NCI-H774 (cell line): ENCODE results near the gene LARP1.
"Not testable (repeated sequence)": the region's sequence is repeated elsewhere in the genome, so short reads cannot be mapped to it uniquely, and the experiment has no call there.

Source experiments
- DNase-seq: peaks from one replicate; lab custom pipeline; 2025; lab: John Stamatoyannopoulos, UW

Gene LARP1

DNA sequence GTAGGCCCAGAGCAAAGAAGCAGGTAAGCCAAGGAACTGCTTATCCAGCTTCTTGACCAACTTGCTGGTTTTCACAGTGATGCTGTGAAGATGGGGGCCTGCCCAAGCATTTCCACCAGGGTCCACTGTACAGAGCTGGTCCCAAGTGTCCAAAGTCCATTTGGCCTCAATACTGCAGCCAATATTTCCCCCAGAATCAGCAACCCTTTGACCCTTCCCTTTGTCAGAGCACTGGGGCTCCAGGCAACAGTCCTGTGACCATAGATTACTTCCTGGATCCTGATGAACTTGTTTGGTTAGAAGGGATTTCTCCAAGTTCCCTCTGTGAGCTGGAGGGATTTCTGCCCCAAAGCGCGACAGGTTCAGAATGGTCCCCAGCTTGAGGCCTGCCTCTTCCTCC is 68.9 kb downstream of the LARP1 start:
- no peak for DNase-seq

DNA sequence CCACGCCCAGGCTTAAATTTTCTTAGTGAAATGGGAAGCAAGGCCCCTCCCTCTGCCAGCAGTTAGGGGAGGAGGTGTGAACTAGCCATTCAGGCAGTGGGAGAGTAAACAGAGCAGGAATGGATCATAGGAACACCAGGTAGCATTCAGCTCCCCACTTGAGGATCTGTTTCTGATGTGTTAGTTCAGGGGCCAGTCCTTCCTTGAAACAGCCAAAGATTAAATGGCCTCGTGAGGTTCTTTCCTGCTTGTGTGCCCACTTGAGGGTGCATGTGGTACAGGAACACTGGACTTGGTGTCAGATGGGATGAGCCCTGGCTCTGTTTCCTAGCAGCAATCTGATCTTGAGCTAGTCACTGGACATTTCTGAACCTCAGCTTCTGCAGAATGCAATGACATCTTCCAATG is 74.0 kb downstream of the LARP1 start:
- peak; percentile 9 for DNase-seq

DNA sequence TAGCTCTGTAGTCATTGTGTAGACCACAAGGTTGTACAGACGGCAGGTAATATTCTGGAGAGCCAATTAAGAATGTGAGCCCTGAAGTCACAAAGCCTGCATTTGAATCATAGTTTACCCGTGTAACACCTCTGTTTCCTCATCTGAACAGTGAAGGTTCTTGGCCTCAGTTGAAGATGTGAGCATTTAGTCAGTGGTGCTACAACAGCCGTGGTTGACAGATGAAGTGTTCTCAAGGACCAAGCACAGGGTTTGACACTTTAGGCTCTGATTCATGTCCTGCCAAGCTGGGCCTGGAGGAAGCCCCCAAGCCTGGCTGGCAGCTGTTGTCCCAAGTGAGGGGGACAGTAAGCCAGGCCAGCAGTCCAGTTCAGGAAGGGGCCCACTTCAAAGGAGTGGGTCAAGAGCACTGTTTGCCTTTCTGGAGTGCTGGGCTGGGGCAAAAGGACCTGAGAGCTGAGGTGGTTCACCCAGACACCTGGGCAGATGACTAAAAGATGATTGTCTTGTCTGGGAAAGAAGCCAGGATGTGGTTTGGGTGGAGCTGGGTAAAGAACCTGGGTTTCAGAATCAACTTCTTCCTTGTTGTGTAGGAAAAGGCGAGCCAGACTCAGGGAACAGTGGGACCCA is 74.5 kb downstream of the LARP1 start:
- no peak for DNase-seq

DNA sequence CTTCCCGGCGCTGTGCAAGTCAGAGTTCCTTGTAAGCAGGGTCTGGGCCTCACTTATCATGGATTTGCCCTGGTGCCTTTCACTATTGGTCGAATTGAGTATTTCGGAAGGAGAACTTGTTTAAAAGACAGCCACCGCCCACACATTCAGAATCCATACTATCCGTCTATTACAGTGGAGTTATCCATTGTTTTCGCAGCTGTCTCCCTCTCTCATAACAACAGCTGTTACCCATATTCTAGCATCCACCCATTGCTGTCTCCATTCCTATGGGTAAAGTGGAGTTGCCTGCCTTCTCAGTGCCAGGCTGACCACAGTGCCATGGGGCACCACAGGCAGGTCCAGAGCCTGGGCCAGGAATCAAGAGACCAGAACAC is 75.0 kb downstream of the LARP1 start:
- DNase-seq = no peak

DNA sequence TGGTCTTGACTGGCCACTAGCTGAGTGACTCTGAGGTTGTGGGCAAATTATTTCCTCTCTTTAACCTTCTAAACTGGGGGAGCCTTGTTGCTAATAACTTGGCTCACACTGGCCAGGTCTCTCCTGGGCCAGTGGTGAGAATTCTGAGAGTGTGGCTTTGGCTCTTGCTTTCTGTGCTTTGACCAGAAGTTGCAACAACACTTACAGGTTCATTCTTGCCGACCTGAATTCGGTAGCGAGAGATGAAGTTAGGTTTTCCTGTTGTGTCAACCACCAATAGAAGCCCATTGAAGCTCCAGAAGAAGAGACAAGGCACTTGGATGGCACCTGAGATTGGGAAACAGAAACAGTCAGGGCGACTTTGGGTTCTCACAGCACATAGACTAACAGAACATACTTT is 75.4 kb downstream of the LARP1 start:
- no peak for DNase-seq

DNA sequence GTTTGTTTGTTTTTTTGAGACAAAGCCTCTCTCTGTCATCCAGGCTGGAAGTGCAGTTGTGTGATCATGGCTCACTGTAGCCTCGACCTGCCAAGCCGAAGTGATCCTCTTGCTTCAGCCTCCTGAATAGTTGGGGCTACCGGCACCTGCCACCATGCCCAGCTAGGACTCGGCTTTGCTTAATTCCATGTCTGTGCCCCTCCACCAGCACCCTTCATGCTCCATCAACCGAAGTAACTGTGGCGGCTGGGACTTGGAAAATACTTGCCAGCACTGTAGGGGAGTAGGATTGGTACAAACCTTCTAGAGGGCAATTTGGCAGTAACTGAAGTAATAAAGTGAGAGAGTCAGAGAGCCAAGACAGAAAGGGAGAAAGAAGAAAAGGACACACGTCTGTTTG is 76.3 kb downstream of the LARP1 start:
- DNase-seq = no peak

DNA sequence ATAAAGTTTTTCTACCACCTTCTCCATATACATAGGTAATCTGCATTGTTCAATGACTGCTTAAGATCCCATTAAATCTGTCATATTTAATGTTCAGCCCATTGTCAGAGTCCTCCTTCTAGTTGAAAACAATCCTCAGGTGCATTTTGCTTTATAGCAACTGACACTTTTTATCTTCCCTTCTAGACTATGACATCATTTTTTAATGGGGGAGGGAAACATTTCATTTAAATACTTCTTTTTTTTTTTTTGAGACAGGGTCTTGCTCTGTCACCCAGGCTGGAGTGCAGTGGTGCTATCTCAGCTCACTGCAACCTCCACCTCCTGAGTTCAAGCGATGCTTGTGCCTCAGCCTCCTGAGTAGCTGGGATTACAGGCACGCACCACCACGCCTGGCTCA is 77.6 kb downstream of the LARP1 start:
- not testable (repeated sequence) for DNase-seq

DNA sequence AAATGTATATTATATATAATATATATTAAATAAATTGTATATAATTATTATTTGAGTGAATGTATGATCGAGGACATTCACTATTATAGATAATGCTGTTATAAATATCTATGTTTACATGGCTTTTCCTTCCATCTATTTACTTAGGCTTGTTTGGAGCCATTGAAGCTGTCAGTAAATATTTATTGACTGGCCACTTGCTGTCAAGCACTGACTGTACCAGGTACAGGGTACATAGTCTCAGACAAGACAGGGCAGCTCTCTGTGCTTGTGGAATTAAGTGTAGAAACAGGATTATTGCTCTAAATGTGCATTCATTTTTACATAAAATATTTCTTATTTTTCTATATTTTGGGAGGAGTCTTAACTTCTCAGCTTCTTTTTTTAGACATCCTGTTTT is 78.9 kb downstream of the LARP1 start:
- peak; percentile 12 for DNase-seq

DNA sequence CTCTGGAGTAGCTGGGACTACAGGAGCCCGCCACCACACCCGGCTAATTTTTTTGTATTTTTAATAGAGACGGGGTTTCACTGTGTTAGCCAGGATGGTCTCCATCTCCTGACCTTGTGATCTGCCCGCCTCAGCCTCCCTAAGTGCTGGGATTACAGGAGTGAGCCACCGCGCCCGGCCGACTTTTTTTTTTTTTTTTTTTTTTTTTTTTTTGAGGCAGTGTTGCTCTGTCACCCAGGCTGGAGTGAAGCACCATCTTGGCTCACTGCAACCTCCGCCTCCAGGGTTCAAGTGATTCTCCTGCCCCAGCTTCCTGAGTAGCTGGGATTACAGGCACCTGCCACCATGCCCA is 80.5 kb downstream of the LARP1 start:
- not testable (repeated sequence) for DNase-seq

DNA sequence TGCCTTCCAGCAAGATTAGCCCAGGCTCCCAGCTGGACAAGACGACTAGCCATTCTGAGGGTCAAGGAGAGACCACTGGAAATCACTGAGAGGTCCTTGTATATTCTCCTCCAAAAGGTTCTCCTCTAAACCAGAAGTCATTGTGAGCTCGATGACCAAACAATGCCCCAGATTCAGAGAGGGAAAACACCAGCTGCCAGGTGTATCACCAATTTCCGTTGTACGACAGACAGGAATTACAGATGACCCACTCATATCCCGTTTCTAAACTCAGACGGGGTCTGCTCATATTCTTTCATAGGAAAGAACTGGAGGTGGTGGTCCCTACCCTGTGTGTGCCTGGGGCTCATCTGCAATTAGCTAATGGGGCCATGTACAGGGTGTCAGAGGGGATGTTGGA is 81.0 kb downstream of the LARP1 start:
- DNase-seq = peak; percentile 56

DNA sequence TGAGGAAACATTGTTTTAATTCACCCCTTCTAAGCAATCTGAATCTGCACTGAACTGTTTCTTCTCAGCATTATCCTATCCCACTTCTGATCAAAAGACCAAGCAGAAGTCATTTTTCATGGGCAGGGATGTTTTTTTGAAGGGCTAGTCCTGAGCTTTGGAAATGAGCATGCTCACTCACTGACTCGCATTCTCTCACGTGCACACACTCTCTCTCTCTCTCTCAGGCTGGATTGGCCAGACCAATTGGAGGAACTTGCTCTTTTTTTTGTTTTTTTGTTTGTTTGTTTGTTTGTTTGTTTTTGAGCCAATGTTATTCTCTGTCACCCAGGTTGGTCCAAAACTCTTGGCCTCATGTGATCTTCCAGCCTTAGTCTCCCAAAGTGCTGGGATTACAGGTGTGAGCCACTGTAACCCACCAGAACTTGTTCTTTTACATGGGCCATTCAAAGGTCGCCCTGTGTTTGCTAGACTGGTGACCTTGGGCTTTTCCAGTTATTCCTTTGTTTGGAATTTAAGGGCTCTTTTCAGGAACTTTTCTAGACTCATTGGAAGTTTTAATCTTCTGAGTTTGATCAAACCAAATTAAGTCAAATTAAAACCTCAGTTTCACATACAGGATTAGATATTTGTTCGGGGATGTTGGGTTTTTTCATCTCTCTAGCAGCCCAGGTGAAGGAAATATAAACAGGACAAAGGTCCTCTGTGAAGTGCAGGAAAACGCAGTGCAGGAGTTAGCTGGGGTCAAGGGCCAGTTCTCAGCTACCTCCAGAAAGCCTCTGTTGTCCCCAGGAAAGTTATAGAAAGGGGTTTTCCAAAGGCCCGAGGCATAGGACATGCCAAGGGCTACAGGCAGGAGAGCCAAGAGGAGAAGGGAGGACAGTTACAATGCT is 82.1 kb downstream of the LARP1 start:
- DNase-seq = no peak

DNA sequence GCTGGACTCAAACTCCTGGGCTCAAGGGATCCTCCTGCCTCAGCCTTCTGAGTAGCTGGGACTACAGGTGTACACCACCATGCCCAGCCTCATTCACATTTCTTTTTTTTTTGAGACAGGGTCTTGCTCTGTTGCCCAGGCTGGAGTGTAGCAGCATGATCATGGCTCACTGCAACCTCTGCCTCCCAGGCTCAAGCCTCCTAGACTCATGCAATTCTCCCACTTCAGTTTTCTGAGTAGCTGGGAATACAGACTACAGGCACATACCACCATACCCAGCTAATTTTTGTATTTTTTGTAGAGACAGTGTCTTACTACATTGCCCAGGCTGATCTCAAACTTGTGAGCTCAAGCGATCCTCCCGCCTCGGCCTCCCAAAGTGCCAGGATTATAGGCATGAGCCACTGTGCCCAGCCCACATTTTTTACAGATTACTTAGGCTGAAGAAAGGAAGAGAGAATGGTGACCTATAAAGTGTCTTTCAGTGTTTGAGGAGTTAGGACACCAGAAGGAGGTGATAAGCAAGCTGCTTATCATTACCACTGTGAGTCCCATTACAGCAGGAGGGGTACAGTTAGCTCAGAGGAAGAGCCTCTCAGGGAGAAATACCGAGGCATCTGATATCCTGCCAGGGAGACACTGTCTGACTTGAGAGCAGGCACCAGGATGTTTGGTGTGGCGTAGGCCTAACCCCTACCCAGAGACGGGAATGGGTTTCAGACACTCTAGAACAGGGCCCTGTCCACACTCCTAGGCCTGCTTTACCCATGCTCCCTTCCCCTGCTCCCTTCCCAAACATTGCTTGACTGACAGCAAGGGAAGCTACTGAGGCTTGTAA is 85.5 kb downstream of the LARP1 start:
- no peak for DNase-seq

DNA sequence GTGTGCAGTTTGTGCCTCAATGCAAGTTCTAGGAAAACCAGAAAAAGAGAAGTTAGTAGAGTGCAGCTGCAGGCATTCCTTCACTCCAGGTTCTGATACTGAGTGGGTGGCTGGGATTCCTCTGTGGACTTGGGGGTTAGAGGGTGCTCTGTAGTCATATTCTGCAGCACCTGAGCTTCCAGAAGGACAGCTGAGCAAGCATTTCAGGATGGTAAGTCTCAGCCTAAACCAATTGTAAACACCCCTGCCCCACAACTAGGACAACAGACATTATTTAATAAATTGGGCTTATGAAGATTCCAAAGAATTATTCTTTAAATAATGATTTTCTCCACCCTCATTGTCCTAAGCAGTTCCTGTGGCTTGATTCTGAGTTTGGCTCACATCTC is 86.1 kb downstream of the LARP1 start:
- DNase-seq = no peak

DNA sequence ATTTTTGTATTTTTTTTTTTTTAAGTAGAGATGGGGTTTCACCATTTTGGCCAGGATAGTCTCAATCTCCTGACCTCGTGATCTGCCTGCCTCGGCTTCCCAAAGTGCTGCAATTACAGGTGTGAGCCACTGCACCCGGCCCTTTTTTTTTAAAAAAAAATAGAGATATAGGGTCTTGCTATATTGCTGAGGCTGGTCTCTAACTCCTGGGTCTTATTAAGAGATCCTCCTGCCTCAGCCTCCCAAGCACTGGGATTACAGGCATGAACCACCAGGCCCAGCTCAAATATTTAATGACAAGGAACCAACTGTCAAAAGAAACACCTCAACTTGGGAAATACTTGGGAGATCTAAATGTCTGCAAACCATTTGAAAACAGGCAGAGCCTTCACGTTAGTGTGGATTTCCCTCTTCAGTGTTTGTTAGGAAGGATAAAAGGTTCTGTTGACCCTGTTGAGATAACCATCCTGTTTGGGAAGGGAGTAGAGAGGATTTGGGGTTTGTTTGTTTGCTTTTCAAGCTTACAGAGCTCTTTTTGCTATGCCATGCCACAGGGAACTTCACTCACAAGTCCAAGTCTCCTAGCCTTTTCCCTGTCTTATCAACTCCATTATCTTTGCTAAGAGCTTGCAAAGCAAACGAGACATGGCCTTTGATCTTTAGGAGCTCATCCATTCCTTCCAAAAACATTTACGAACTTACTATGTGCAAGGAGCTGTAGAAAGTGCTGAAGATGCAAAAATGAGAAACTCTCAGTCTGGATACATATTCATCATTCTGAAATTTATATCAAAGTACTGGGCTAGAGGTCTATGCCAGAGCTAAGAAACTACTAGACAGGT is 87.7 kb downstream of the LARP1 start:
- no peak for DNase-seq

DNA sequence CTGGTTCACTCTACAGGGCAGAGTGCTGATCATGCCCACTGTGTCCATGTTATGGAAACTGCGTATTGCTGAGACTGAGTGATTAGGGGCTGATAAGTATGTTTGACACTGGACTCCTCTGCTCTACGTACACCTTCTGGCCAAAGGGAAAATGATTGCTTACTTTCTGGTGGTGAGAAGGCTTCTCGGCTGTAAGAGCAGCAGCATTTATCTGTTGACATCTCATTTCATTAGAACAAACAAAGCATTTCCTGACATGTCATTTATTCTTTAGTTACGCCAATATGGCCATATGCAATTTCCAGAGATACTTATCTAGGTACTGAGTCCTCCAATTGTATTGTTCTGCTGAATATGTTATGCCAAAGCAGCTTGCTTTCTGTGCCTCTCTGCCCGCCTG is 89.6 kb downstream of the LARP1 start:
- DNase-seq = no peak

DNA sequence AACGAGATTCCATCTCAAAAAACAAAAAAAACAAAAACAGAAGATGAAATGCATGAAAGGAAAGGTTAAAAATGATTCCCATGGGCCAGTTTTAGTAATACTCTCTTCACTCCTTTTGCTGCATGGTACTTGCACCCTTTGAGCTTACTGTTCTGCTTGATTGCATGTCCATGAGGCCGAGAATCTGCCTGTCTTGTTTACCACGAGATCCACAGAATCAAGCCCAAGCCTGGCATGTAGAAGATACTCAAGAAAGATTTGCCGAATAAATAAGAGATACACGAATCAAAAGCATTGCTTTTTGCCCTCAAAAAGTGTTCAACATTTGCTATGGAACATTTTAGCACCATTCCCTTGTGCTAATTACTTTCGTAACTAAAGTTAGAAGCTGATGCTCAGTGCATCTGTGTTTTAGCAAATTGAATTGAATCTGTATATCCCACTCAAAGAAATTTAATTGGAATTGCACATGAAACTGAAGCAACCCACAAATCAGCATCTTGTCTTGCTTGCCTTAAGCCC is 94.1 kb downstream of the LARP1 start:
- no peak for DNase-seq

DNA sequence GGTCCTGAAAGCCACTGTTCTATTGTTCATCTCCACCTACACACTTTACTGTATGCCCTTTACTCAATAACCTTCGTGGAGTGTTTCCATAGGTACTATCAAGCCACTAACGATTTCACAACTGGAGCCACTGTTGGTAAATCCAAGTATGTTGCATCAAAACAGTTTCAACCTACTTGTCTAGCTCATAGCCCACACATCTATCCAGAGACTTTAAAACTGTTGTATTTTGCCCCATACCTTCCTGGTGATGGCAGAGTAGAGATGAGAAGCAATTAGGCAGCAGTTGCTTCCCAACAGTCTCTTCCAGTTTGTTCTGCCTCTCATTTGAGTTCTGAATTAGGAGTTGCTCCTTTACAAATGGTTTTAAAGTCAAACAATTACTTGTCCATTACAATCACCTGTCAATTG is 94.6 kb downstream of the LARP1 start:
- no peak for DNase-seq

DNA sequence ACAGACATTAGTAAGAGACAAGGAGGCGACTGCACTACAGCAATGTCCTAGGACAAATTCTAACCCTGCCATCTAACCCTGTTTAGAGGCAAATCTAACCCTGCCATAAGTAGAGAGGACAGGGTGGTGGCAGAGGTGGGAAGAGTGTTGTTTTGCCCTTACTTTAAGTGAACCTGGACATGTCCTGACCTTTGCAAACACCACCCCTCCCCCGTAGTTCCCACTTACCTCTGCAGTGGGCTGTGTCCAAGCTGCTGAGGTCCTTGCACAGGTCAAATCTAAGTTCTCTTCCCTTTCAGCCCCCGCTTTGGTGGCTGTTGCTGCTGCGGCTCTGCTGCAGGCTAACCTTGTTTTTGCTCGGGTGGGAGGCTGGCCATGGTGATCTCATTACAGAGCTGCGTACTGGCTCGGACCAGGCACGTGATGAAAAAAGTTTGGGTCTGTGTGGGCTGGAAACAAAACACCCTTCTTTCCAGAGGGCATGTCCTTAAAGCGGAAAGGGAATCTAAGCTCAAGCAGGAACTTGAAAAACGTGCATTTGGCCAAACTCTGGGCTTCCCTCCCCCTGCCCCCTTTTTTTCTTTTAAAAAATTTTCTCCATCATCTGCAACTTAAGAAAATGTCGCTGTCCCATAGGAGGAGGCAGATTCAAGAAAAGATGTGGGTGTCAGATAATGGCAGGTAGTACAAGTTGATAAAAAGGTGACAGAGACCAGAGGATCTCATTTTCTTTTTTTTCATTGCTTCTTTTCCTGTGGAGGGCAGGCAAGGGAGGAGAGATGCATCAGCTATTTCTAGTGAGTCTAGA is 95.3 kb downstream of the LARP1 start, which contains the start of gene FAXDC2:
Gene FAXDC2, minus strand, starts transcription at position 349 of the 808 bp plus-strand sequence. CDS start 12,425 bp downstream, outside the sequence.
- DNase-seq = no peak

DNA sequence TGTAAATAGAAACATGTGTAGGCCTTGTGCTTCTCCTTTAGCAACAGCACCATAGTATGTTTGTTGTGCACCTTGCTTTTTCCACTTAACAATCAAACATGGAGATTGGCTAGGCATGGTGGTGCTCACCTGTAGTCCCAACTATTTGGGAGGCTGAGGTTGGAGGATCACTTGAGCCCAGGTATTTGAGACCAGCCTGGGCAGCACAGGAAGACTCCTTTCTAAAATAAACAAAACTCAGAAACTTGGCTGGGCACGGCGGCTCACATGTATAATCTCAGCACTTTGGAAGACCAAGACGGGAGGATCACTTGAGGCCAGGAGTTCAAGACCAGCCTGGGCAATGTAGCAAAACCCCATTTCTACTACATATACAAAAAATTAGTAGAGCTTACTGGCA is 96.2 kb downstream of the LARP1 start:
- no peak for DNase-seq

DNA sequence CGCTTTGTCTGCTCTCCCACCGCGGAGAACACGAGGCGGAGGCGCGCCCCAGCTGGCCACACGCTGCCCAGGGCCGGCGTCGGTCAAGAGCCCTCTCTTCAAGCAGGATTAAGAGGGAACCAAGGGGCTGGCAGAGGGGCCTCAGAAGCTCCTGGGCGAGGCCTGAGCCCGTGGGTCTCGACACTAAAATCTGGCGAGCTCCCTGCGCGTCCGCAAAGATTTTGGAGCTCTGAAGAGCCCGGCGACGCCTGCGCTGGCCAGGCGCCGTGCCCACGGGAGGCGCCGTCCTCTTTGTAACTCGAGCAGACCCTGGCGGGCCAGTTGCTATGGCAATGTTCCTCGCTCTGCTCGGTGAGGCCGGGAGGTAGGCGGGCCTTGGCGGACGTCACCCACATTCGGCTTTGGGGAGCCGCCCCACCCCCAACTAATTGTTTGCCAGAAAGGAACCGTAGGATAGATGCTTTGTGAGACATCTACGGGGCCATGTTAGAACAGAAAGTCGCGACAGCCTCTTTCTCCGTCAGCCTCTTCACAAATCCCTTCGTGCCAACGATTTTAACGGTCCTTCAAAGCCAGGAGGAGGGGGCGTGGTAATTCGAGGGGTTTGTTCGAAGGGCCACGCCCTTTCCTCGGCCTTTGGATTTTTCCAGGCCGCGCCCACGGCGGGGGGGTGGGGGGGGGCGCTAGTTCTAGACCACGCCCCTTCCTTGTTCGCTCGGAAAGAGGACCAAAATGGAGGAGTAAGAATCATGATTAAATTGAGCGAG is 102.5 kb downstream of the LARP1 start:
- peak; percentile 93 for DNase-seq
